GM12891 (cell line): ENCODE measurements around the gene PROM1.

Source experiments
- PAX5 ChIP-seq: IDR thresholded peaks from 2 replicates; pipeline ENCODE4 v1.6.1; 2011; ENCODE audit warnings: low read length, moderate library complexity, mild to moderate bottlenecking; ENCODE audit not compliant: insufficient read depth, severe bottlenecking
- POLR2A ChIP-seq: IDR thresholded peaks from 2 replicates; pipeline ENCODE4 v1.6.1; 2011; ENCODE audit warnings: low read depth, low read length, control low read depth
- POLR2AphosphoS5 ChIP-seq: IDR thresholded peaks from 2 replicates; pipeline ENCODE4 v1.6.1; 2011; ENCODE audit warnings: low read depth, low read length, control low read depth
- POU2F2 ChIP-seq: IDR thresholded peaks from 2 replicates; pipeline ENCODE4 v1.6.1; 2011; ENCODE audit warnings: low read depth, mild to moderate bottlenecking, control low read depth, low read length, moderate library complexity
- TAF1 ChIP-seq: IDR thresholded peaks from 2 replicates; pipeline ENCODE4 v1.6.1; 2011; ENCODE audit warnings: low read depth, low read length, control low read depth

GRCh38 chr4:15955670-15956069, 128.2 kb downstream of the PROM1 start:
- TF ChIP-seq POLR2AphosphoS5 (no peak), TAF1 (no peak), POLR2A (no peak), PAX5 (no peak), POU2F2 (no peak)
